Measurements from ENCODE around the gene CDH13. TPM values are rescaled to one million over a fixed set of nuclear protein-coding genes. Genes with fewer than 3 reads are reported as not detected.

CDH13 gene
- polyA plus RNA-seq, 1 donor from 2014 or later, result 3.2 TPM

DNA sequence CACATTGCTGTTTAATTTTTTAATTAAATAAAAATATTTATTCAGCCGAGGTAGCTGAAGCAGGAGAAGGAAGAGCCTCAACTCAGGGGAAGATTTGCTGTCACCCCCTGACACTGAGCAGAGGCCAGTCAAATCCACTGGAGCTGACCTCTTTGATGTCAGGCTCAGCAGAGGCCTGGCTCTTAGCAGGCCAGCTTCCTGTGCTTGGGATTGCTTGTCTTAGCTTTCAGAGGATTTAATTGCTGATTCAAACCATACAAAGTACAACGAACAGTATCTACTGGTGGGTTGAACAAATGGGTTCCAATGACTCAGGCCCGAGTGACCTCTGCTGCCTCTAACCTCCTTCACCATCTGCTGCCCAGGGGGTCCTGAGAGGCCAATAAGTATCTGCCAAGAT, 764.0 kb downstream of the CDH13 start:
- Histone ChIP-seq H3K4me3 (ENCODE audit: low read length) (no peak overlapping the region), H3K36me3 (ENCODE audit: insufficient read depth, low read length) (no peaks in the 10 kb centered on the region), H3K79me2 (replicated peaks; ENCODE audit: insufficient read depth, low read length) (no peaks in the 10 kb centered on the region), H3K27me3 (ENCODE audit: insufficient read depth, low read depth, low read length) (no peaks in the 10 kb centered on the region), H3K9me2 (ENCODE audit: insufficient read depth, low read length) (no peaks in the 10 kb centered on the region), H3K4me2 (ENCODE audit: low read length) (no peak overlapping the region), H3K9ac (ENCODE audit: low read length) (no peak overlapping the region), H2AFZ (ENCODE audit: low read depth, low read length) (no peak overlapping the region), H4K20me1 (ENCODE audit: insufficient read depth) (no peaks in the 10 kb centered on the region), H3F3A (ENCODE audit: insufficient read depth, low read length, poor library complexity, severe bottlenecking) (no peaks in the 10 kb centered on the region), H3K27ac (ENCODE audit: low read length) (no peak overlapping the region), H3K9me3 (ENCODE audit: low read length) (no peaks in the 10 kb centered on the region)
- TF ChIP-seq TAF1 (IDR thresholded peaks at IDR 0.05; ENCODE audit: low read depth), result no peak
- TF ChIP-seq CTCF (IDR thresholded peaks at IDR 0.05; ENCODE audit: poor library complexity, severe bottlenecking), result no peak
- no peak for TF ChIP-seq POLR2AphosphoS5 (IDR thresholded peaks at IDR 0.05)
- TF ChIP-seq EZH2 (IDR thresholded peaks at IDR 0.05; ENCODE audit: borderline replicate concordance, insufficient read depth, low read length, poor library complexity, severe bottlenecking), result no peak
- no peak for TF ChIP-seq MXI1 (conservative IDR thresholded peaks at IDR 0.05; ENCODE audit: poor library complexity, severe bottlenecking)
- TF ChIP-seq RAD21 (conservative IDR thresholded peaks at IDR 0.05), result no peak
- no peak for TF ChIP-seq EP300 (conservative IDR thresholded peaks at IDR 0.05; ENCODE audit: poor library complexity, severe bottlenecking)
- TF ChIP-seq, protein P1, sequence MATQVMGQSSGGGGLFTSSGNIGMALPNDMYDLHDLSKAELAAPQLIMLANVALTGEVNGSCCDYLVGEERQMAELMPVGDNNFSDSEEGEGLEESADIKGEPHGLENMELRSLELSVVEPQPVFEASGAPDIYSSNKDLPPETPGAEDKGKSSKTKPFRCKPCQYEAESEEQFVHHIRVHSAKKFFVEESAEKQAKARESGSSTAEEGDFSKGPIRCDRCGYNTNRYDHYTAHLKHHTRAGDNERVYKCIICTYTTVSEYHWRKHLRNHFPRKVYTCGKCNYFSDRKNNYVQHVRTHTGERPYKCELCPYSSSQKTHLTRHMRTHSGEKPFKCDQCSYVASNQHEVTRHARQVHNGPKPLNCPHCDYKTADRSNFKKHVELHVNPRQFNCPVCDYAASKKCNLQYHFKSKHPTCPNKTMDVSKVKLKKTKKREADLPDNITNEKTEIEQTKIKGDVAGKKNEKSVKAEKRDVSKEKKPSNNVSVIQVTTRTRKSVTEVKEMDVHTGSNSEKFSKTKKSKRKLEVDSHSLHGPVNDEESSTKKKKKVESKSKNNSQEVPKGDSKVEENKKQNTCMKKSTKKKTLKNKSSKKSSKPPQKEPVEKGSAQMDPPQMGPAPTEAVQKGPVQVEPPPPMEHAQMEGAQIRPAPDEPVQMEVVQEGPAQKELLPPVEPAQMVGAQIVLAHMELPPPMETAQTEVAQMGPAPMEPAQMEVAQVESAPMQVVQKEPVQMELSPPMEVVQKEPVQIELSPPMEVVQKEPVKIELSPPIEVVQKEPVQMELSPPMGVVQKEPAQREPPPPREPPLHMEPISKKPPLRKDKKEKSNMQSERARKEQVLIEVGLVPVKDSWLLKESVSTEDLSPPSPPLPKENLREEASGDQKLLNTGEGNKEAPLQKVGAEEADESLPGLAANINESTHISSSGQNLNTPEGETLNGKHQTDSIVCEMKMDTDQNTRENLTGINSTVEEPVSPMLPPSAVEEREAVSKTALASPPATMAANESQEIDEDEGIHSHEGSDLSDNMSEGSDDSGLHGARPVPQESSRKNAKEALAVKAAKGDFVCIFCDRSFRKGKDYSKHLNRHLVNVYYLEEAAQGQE (IDR thresholded peaks at IDR 0.05; ENCODE audit: borderline replicate concordance), result no peak
- no peak for TF ChIP-seq SMC3 (conservative IDR thresholded peaks at IDR 0.05; ENCODE audit: poor library complexity)

- H3K9me2 ChIP-seq (ENCODE audit: insufficient read depth, low read length), result no peaks in the 10 kb centered on the region
- no peaks in the 10 kb centered on the region for H3K36me3 ChIP-seq (ENCODE audit: insufficient read depth, low read length)
- TF ChIP-seq RAD21 (conservative IDR thresholded peaks at IDR 0.05) (no peak), CTCF (IDR thresholded peaks at IDR 0.05; ENCODE audit: poor library complexity, severe bottlenecking) (no peak), TAF1 (IDR thresholded peaks at IDR 0.05; ENCODE audit: low read depth) (no peak), EP300 (conservative IDR thresholded peaks at IDR 0.05; ENCODE audit: poor library complexity, severe bottlenecking) (no peak), MXI1 (conservative IDR thresholded peaks at IDR 0.05; ENCODE audit: poor library complexity, severe bottlenecking) (no peak)
- no peaks in the 10 kb centered on the region for H3F3A ChIP-seq (ENCODE audit: insufficient read depth, low read length, poor library complexity, severe bottlenecking)
- no peak overlapping the region for H3K4me3 ChIP-seq (ENCODE audit: low read length)
- H4K20me1 ChIP-seq (ENCODE audit: insufficient read depth), result no peaks in the 10 kb centered on the region
- H2AFZ ChIP-seq (ENCODE audit: low read depth, low read length), result no peak overlapping the region
- no peaks in the 10 kb centered on the region for H3K9me3 ChIP-seq (ENCODE audit: low read length)
- no peaks in the 10 kb centered on the region for H3K79me2 ChIP-seq (replicated peaks; ENCODE audit: insufficient read depth, low read length)
- H3K27ac ChIP-seq (ENCODE audit: low read length), result no peak overlapping the region
- no peak overlapping the region for H3K9ac ChIP-seq (ENCODE audit: low read length)
- H3K27me3 ChIP-seq (ENCODE audit: insufficient read depth, low read depth, low read length), result no peaks in the 10 kb centered on the region
- H3K4me2 ChIP-seq (ENCODE audit: low read length), result no peak overlapping the region
Observed at GRCh38 chr16:83392743-83393142, 766.0 kb downstream of the CDH13 start.

Measured in neural cell (in vitro differentiated cells).